CD4-positive, alpha-beta T cell treated with Interleukin-4 for 1 hour (primary cell): ENCODE measurements around the gene CCL16.
"Not testable (repeated sequence)": the region's sequence is repeated elsewhere in the genome, so short reads cannot be mapped to it uniquely, and the experiment has no call there.

Experiments used
- DNase-seq, 2 donors: peaks; one replicate each; pipeline ENCODE4 v3.0.0-alpha.2; 2020 to 2022

Gene CCL16

DNA sequence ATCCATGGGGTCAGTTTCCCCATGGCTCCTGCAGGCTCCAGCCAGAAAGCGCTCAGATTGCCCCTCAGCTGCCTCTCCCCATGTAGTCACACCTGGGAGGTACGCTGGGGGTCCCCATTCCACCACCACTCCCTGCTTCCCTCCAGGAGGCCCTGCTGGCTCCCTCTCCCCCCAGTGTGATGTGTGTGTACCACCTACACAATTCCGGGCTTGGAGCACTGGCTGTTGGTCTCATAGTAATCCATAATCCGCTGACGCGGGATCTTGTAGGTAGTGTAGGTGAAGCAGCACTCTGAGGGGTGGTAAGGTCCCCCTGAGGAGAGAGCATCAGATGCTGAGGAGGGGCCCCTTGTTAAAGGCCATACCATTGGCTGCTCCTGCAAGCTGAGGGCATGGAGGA lies 2.8 kb upstream of the CCL16 start:
- no peak for DNase-seq

DNA sequence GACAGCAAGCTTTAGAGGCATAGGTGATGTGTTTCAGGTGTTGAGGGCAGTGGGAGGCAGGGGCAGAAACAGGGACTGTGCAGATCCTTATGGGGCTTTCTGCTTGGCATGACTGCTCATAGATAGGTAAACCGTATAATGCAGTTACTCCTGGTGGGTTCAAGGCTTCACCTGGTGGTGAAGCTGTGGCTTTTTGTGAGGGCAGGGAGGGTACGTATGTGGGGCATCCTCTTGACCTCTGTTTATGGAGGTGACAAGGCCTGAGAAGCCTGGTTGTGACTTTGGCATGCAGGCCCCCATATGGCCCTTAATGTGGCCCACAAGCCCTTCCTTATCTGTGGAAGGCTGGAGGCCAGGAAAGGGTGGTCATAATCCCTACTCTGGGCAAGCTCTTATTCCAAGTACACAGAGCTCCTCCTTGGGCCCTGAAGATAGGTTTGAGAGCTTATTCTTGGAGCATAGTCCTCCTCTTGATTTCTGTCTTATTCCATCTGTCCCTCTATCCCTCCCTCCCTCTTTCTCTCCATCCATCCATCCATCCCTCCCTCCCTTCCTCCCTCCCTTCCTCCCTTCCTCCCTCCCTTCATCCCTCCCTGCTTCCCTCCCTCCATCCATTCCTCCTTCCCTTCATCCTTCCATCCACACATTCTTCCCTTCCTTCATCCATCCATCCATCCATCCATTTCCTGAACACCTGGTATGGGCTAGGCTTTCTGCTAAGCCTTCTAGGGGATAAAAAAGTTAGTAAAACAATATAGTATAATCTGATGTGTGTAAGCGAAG lies 1.3 kb upstream of the CCL16 start:
- no peak for DNase-seq

DNA sequence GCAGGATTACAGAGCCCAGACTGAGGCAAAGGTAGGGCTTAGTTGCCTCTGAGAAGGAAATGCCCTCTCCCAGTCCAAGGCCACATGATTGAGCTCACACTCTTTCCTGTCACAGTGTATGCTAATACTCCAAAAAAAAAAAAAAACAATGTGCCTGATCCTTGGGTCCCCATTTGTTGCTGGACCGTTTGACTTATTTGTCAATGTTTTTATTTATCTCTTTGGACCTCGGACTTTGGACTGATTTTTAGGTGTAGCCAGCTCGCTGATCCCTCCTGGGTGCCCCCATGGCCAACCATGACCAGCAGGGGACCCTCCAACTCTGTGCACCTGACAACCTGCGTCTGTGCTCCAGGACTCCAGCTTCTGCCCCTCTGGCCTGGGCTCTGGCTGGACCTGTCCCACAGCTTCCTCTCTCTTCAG lies 622 bp upstream of the CCL16 start:
- peak; percentile 21 to 22 for DNase-seq

DNA sequence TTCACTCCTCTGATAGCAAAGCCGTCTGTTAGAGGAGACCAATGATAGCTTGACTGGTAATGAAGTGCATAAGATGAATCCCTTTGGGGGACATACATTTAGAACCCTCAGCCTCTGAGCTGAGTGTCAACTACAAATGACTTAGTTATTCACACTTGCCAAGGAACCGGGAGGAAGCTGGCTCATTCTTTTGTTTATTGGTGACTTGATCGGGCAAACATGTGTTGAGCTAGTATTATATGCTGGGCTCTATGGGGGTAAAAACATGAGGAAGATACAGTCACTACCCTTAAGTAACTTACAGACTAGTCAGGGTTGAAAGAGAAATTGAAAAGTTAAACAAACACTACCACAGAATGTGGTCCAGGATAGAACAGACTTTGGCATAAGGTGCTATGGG lies 3.0 kb downstream of the CCL16 start:
- DNase-seq, result no peak

DNA sequence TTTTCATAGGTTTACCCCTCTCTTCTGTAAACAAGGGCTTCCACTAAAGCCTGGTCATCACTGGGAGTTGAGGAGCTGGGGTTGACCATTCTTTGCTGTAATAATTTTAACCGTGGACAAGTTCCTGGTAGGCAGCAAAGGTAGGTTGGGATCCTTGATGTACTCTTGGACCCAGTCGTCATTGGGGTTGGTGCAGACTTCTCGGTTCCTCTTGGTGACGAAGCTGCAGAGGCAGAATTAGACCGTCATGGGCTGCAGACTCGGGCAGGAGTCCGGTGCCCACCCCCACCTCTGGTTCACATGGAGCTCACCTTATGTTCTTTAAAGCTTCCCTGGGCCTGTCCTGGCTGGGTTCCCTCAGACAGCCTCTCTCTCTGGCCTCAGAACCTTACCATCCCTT lies 3.8 kb downstream of the CCL16 start:
- DNase-seq, result no peak

DNA sequence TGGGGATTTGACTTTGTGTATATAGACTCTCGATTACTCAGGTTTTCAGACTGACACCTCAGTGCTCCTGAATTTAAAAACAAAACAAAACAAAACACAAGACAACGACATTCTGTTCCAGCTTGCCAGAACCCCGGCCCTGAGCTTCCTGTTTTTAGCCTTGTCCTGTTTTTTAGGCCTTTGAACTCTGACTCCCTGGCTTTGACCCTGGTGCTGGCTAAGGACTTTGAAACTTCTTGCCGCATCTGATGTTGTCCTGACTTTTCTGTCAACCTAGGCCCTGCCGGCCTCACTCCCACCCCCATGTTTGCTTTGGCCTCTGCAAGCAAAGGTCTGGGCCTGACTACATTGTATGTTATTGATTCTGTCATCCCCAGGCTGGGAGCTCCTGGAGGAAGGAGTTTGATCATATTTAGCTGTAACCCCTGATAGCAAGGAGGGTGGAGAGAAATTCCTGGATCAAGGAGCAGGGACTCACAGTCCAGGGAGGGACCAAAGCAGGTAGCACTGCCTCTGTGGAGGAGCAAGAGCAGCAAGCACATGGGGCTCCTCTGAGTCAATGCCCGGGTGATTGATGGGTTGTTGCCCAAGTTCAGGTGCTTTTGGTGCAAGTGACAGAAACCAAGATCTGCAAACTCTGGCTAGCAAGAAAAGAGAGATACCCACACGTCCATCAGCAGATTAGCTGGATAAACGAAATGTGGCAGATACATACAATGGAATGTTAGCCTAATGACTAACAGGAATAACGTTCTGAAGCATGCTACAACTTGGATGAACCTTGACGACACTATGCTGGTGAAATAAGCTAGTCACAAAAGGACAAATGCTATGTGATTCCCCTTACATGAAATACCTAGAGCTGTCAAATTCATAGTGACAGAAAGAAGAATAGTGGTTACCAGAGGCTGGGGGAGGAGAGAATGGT lies 7.7 kb downstream of the CCL16 start:
- no peak for DNase-seq

DNA sequence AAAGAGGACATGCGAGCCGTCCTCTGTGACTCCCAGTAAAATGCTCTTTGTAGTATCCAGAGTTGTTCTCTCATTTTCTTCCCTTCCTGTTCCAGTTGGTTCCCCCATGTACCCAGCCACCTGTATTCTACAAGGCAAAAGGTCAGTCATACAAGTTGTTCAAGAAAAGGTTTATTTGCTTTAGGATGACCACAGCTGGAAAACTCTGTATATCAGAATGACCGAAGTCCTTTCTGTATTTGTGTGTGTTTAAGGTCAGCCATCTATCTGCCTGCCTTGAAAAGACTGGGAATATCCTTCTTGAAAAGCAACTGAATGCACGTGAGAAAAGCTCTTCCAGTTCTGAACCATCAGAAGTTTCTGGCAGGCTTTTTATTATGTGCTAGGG lies 8.4 kb downstream of the CCL16 start:
- DNase-seq, result no peak

DNA sequence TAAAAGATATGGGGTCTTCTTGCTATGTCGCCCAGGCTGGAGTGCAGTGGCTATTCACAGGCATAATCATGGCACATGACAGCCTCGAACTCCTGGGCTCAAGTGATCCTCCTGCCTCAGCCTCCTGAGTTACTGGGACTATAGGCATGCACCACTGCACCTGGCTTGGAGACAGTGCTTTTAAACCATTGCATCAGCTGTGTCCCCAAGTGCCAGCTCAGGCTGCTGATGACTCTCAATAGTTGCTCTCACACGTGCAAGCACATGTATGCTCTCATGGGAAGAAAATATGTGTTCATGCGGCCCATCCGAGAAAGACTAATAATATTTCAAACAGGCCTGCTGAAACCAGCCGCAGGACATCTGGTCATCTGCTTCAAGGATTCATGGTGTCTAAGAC lies 8.8 kb downstream of the CCL16 start:
- no peak for DNase-seq

DNA sequence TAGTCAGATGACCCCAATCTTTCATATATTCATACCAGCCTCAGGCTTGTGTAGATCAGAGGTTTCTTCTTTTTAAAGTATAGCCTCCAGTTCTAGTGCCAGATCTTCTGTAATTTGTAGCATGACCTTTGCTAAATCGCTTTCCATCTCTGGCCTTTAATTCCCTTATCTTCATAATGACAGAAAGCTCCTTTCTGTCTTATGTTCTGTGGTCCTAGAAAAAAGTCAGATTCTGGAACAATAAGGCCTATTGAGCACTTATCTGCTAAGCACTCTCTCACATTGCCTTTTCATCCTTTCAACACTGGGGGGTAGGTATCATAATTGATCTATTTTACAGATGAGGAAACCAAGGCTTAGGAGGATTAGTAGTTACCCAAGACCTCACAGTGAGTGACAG lies 9.2 kb downstream of the CCL16 start:
- DNase-seq, result no peak

DNA sequence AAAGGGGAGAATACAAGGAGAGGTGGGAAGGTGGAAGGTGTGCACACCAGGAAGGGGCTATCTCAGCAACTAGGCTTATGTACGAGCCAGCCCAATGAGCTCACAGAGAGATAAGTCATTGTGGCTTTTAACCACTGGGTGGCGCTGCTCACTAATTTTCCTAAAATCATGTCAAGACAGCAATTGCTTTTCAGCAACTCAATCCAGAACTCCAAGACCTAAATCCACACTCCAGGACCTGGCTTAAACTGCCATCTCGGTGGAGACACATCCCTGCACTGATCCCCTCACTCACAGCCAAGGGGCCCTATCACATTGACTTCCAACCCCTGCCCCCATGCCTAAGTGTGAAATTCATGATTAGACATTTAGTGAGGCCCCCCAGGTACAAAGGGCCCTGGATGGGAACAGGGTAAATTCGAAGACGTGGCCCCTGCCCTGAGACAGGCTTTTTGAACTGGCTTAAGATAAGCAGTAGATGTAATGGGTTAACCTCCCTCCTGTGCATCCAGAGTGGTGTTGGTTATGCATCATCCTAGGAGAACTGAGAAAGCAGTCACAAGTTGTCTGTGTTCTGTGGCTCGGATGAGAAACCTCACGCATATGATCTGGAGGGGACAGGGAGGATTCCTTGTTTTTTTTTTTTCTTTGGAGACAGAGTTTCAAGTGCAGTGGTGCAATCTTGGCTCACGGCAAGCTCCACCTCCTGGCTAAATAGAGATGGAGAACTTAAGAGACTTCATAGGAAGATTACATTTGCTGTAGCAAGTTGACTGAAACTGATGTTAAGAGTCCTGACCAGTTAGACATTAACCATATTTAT lies 11.5 kb downstream of the CCL16 start:
- DNase-seq, result peak; percentile 73 to 78

DNA sequence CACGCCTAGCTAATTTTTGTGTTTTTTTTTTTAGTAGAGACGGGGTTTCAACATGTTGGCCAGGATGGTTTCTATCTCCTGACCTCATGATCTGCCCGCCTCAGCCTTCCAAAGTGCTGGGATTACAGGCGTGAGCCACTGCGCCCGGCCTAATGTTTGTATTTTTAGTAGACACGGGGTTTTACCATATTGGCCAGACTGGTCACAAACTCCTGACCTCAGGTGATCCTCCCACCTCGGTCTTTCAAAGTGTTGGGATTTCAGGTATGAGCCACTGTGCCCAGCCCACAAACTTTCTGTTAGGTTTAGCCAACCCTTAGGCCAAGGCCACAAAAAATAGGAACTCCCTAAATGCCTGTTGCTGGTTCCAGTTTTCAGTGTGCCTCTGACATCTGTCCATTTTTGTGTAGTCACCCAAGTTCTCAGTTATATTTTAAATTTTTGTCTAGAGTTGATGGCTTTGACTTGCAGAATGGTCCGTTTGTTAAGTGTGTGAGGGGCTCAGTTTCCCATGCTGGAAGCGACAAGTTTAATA lies 12.7 kb downstream of the CCL16 start:
- no peak for DNase-seq

DNA sequence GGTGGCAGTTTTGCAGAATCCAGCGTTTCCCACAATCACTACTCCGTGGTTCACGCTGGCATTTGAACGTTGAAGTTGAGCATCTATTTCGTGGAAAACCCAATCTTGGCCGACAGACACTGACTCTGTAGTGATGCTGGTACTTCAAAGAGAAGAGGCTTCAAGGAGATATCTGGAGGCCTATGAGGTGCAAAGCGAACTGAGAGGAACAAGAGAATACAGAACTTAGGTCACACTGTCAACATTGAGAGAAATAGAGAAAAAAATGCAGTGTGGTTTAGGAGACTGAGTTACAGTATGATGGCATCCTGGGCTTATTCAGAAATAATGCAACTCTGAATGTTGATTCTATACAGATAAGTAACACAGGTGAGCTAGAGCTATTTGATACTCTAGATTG lies 16.0 kb downstream of the CCL16 start:
- no peak for DNase-seq

DNA sequence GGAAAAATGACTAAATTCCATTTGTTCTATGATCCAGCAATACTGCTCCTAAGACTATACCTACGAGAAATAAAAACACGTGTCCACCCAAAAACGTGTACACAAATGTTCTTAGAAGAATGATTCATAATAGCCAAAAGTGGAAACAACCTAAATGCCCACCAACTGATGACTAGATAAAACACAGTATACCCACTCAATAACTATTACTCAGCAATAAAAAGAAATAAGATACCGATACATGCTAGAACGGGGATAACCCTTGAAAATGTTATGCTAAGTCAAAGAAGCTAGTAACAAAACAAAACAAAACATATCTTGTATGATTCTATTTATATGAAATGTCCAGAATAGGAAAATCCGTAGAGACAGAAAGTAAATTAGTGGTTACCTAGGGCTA lies 17.6 kb downstream of the CCL16 start:
- DNase-seq, result no peak

DNA sequence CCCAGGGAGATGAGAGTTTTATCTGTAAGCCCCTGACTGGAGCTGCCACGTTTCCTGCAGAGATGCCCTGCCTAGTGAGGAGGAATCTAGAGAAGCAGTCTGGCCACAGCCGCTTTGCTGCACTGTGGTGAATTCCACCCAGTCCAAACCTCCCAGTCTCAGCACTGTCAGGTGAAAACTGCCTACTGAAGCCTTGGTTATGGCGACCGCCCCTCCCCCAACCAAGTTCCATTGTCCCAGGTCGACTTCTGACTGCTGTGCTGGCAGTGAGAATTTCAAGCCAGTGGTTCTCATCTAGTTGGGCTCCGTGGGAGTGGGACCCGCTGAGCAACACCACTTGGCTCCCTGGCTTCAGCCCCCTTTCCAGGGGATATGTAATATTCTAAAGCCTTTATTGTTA lies 27.6 kb downstream of the CCL16 start:
- no peak for DNase-seq

DNA sequence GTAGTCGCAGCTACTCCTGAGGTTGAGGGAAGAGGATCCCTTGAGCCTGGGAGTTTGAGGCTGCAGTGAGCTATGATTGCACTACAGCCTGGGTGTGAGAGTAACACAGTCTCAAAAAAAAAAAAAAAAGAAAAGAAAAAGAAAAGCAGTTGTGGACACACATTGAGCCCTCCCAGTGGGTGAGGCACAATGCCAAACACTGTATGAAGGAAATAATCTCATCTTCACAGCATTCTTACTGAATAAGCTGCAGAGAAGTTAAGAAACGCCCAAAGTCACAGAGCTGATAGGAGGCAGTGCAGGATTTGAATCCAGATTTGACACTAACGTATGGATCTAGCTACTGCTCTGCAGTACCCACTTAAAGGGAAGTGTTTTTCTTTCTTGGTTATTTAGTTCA lies 31.9 kb downstream of the CCL16 start:
- no peak for DNase-seq

DNA sequence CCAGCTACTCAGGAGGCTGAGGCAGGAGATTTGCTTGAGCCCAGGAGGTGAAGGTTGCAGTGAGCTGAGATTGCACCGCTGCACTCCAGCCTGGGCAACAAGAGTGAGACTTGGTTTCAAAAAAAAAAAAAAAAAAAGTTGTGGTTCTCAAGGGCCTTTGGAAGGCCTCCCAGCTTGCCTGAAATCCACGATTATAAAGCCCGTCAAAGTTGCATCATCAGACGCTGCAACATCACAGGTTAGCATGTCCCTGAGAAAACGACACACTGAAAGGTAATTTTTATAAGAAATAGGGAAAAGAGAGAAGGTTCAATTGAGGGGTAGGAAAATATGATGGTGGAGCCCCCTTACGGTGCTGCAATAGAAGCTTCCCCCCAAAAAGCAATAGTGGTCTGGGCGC lies 33.2 kb downstream of the CCL16 start:
- no peak for DNase-seq

DNA sequence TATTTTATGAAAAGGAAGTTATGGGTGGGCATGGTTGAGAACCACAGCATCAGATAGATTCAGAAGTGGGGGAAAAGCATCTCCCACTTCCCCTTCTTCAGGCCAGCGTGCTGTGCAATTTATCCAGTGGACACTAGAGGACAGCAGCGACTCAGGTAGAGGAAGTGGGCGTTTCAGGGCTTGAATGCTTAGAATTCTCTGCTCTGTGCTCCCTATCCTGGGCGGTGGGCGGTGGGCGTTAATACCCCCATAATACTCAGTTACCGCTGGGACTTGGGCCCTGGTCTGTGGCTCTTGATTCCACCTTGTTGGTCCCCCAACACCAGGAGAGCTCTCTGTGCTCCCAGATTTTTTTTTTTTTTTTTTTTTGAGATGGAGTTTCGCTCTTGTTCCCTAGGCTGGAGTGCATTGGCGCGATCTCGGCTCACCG lies 34.1 kb downstream of the CCL16 start:
- DNase-seq, result peak; percentile 63 to 64

DNA sequence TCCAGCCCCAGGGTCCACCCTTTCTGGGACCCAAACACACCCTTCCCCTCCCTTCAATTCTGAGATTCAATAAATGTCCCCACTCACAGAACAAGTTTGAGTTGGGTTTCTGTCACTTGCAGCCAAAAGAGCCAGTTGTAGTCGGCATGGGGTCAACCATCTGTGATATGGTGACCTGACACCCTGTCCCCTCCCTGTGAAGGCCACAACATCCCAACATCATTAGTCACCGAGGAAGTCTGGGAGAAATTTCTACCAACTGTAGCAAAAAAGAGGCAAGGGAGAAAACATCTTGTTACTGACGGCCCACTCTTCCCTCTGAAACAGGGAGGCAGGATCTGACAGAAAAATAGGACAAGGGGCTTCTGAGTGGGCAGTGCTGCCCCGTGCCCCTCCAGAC lies 37.1 kb downstream of the CCL16 start:
- no peak for DNase-seq

DNA sequence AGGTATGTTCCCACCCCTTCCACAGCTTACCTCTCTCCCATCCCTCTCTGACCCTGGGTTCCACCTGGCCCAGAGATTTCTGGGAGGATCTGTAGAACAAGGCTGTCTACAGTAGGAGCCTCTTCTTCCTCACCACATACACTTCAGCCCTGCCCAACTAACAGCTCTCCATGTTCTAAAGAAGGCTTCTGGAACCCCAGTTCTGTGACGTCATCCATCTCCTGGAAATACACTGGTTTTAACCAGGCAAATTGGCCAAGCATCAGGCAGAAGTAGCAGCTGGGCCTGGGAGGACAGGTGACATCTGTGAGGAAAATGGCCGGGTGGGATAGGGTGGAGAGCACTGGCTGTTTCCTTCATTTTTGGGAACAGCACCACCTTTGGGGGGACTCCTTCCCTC lies 37.8 kb downstream of the CCL16 start, which contains the start of gene LYZL6:
Gene LYZL6 (minus strand): TSS at position 177 of the 400 bp plus-strand sequence. CDS start 4,357 bp downstream, outside the sequence.
- no peak for DNase-seq

DNA sequence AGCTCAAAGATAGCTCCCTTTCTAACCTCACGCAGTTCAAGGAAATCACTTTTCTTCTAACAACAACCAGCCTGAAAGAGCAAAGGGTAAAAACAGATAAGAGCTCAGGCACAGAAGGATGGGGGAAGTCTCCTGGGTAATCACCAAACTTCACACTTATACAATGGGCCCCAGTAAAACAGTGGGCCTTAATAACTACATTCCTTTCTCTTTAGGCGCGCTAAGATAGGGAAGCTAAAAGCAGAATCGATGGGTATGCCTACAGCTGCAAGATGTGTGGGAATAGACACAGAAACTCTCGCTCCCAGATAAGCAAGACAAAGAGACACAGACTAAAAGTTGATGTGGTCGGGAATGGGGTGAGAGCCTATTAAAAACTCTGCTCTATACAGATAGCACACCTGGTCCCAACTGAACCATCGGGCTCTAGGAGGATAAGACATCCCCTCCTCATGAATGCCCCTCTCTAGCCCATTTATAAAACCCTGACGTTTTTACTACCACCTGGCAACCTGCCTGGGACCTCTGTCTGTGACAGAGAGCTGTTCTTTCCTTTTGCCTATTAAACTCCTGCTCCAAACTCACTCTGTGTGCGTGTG lies 38.6 kb downstream of the CCL16 start:
- no peak for DNase-seq

DNA sequence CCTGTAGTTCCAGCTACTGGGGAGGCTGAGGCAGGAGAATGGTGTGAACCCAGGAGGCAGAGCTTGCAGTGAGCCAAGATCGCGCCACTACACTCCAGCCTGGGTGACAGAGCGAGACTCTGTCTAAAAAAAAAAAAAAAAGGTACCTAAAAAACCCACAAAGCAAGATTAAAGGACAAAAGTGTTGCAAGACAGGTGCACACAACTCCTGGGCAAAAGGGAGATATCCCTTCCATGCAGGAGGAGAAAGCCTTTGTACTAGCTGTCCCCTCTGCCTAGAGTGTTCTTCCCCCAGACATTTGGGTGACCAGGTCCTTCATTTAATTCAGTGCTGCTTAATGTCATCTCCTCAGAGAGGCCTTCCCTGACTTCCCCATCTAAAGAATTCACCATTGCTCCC lies 42.8 kb downstream of the CCL16 start:
- DNase-seq, result not testable (repeated sequence)

DNA sequence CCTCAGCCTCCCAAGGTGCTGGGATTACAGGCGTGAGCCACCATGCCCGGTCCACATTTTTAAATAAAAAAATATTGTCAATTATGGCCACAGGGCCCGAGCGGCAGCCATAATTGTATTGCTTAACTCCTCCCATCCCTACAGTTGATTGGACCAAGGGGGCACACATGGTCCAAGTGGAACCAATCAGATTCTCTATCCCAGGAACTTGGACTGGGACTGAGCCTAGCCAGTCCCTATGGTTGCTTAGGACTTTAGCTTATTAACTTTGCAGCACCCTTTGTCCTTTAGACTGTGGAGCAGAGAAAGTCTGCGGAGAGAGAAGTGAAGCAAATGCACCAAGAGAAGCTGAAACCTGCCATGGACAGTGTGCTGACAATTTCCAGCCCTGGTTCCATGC lies 45.2 kb downstream of the CCL16 start:
- DNase-seq, result no peak
